Caki2 (cell line): ENCODE results near the gene PLXNB1. TPM values are rescaled to one million over a fixed set of nuclear protein-coding genes. Genes with fewer than 3 reads are reported as not detected.

ENCODE experiments used
- DNase-seq: peaks from one replicate; pipeline ENCODE4 v3.0.0-alpha.2; 2015; ENCODE audit warnings: low read depth
- in situ Hi-C: cut with HindIII; loops from 2 replicates; pipeline ENCODE4 v1.10.0; 2016; ENCODE audit warnings: low sequenced_read_pairs, low pct_unique_long_range_greater_than_20kb, mixed read lengths
- total RNA-seq: library from RNA; depleted of rRNA; stranded (reverse); fragments of >200 nt; shearing (Covaris generic); gene quantifications from 2 replicates; pipeline ENCODE4 v1.2.3, GENCODE V29; 2014; ENCODE audit warnings: low replicate concordance; rRNA removed

PLXNB1 gene
- total RNA-seq, 1 experiment from 2014 or later: 24.8 TPM

- in situ Hi-C loops: no loop called here
- DNase-seq: no peak
These were observed 75.9 kb downstream of the PLXNB1 start for GRCh38 chr3:48353987-48354386.

Other genes starting within 250 kb of the PLXNB1 start
- gene CDC25A, start 241.7 kb downstream of the PLXNB1 start, total RNA-seq: 7.7 and 12.0 TPM in 2 replicates
- gene CAMP, start 206.6 kb downstream of the PLXNB1 start, total RNA-seq: not detected in 2 replicates
- 0.68 and 1.5 TPM in 2 replicates for gene ZNF589, start 189.0 kb downstream of the PLXNB1 start, total RNA-seq
- 39.9 and 45.3 TPM in 2 replicates for gene NME6, start 128.7 kb downstream of the PLXNB1 start, total RNA-seq
- gene SPINK8, start 96.4 kb downstream of the PLXNB1 start, total RNA-seq: not detected in 2 replicates
- gene FBXW12, start 57.9 kb downstream of the PLXNB1 start, total RNA-seq: not detected in 2 replicates
- 49.6 and 59.3 TPM in 2 replicates for gene CCDC51, start 10.0 kb upstream of the PLXNB1 start, total RNA-seq
- 418 and 765 TPM in 2 replicates for gene TMA7, start 10.2 kb upstream of the PLXNB1 start, total RNA-seq
- 1.6 and 4.0 TPM in 2 replicates for gene ATRIP, start 16.7 kb upstream of the PLXNB1 start, total RNA-seq
- 118 and 132 TPM in 2 replicates for gene SHISA5, start 74.1 kb upstream of the PLXNB1 start, total RNA-seq
- 16.9 and 23.8 TPM in 2 replicates for gene PFKFB4, start 126.7 kb upstream of the PLXNB1 start, total RNA-seq
- gene UCN2, start 133.7 kb upstream of the PLXNB1 start, total RNA-seq: 0.52 and 1.2 TPM in 2 replicates
- gene COL7A1, start 165.2 kb upstream of the PLXNB1 start, total RNA-seq: 72.6 and 84.9 TPM in 2 replicates
- gene UQCRC1, start 179.6 kb upstream of the PLXNB1 start, total RNA-seq: 232 and 416 TPM in 2 replicates
- not detected in 2 replicates for gene TMEM89, start 191.7 kb upstream of the PLXNB1 start, total RNA-seq
- 12.8 and 14.8 TPM in 2 replicates for gene SLC26A6, start 205.4 kb upstream of the PLXNB1 start, total RNA-seq
- gene CELSR3, start 232.8 kb upstream of the PLXNB1 start, total RNA-seq: 2.1 and 3.6 TPM in 2 replicates